OCI-M1 (cell line): ENCODE measurements around the gene DCC.

Experiments
- DNase-seq: peaks from one replicate; lab custom pipeline; 2025; lab: John Stamatoyannopoulos, UW

Gene DCC

DNA sequence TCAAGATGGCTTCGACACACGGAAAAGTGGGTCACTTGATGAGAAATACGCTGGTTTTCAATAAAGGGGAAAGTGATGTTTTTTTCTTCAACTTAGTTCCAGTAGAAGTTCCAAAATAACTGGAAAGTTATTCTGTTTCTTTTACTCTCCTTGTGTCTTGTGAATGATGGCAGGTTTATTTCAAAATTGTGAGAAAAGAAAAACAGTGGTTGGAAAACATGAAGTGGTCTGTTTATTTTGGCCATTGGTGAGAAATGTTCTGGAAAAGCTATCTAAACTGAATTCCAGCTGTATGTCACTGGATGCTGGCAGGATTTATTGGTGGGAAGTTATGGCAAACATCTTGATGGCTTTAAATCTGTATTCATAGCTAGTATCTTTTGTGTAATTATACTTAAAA, 484.1 kb downstream of the DCC start:
- DNase-seq: no peak

DNA sequence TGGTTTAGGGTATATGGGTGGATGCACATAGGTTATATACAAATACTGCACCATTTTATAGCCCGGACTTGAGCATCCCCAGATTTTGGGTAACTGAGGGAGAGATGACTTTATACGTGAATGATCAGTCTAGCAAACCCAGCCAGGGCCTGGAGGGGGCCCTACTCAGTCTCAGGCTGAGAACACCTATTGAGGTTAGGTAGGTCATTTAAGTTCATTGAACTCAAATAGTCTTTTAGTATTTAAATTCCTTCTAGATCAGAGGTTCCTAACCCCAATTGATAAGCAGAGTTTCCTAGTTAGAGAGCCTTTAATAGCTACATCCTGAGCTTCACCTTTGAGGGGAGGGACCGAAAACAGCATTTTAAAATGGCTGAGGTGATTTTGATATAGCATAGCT, 487.0 kb downstream of the DCC start:
- DNase-seq: no peak

DNA sequence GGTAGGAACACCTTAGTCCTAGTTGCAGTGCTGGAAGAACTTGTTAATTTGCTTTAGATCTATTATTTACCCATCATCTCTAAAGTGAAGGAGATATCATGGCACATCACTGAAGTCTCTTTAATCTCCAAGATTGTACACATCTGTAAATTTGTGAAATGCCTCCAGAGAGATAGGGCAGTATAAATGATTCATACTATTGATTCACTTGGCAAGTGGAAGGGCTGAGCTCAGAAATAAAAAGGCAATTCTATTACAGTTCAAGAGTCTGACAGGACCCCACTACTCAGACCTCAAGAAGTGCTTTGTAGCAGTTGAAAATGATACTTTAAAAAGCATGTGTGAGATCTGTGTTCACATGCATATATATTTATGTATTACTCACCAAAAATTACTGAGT, 489.3 kb downstream of the DCC start:
- no peak for DNase-seq

DNA sequence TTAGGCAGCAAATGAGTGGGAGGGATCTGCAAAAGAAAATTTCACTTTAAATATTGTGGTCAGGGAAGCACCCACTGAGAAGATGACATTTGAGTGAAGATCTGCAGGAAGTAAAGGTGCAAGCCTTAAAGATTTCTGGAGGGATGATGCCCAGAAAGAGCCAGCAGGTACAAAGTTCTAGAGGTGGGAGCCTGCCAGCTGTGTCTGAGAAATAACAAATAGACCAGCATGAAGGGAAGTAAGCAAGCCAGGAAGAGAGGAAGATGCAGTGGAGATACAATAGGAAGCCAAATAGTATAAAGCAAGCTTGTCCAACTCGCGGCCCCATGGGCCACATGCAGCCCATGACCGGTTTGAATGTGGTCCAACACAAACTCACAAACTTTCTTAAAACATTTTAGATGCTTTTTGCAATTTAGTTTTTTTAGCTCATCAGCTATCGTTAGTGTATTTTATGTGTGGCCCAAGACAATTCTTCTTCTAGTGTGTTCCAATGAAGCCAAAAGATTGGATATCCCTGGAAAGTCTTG, 489.9 kb downstream of the DCC start:
- no peak for DNase-seq

DNA sequence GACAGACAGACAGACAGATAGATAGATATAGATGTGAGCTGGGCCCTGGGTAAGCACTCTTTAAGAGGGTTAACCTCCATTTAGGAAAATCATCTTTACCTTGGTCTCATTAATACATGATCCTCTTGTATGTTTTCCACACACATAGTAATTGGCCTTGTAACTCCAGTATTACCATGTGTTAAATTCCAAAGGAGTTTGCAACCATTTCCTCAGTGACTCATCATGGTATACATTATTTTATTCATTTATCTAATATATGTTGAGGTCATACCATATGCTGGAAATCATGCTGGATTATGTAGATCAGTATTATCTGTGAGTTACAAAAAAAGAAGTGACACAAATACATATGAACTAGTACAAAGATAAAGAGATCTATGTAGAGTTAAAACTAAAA, 504.3 kb downstream of the DCC start:
- no peak for DNase-seq

DNA sequence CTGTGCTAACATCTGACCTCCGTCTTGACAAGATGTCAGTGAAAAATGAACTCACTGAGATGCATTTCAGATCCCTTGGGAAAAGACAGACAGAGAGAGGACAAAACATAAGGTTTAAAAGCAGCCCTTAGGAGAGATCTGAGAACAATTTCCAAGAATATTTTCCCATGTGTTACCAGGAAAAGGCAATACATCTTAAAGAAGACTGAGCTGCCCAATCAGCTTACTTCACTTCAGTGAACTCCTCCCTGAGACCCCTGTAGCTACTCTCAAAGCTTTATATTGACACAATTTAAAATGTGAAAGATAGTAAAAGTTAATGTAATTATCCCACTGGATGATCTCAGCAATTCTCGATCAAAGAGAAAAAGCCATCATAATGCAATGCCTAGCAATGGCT, 505.0 kb downstream of the DCC start:
- DNase-seq: no peak

DNA sequence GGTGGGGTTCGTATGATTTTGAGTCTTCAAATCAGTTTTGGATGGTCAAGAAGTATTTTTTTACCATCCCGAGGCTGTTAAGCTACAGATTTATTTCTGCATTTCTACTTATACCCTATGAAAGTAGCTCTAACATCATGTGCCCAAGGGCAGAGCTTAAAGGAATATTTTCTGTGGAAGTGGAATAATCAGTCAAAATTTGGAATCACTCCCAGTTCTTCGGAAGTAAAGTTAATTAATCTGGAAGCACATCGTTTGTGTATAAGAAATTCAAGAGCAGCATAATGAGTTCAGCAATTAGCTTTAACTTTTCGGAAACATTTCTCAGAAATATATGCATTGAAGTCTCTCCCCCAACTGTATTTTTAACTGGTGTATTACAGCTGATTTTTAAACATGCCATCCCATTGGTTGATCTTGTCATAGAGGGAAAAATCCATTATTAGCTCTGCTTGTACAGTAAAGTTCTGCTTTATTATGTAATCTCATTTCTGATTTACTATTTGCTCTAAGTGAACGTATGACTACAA, 510.1 kb downstream of the DCC start:
- no peak for DNase-seq

DNA sequence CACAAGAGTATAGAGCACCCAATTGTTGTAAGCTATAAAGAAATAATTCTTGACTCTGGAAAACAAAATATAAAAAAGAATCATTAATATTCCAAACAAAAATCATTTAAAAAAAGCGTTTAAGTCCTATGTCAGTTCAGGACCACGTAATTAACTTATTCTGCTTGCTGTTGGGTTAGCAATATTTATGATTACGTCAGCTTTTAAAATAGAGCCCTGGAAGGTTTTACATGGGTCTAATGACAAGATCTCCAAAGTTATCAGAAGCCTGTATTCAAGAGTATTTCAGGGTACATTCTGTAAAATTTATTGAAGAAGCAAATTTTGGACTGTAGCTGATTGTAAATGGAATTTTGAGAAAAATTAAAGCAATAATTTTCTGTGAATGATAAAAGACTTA, 521.6 kb downstream of the DCC start:
- no peak for DNase-seq

DNA sequence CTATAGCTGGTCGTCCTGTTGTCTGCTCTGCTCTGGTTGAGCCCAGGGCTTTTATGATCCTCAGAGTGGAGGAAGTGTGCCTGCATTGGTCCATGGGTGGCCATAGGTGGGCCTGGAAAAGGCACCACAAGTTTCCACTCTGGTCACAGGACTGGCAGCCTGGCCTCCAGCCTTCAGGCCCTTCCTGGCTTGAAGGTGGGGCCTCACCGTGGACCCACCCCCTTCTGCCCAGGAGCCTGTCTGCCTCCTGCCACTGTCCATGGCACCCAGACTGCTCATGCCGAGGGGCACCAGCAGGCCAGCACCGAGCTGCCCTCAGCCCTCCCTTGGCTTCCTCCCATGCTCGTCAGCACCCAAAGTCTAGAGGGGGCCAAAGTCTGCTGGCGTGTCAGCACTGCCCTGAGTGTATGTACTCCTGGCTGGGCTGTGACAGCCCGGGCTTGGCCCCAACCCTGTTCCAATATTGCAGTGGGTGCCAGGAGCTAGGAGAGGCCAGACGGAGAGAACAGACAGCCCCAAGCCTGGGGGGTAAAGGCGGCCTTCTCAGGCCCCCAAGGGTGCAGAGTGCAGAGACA, 529.4 kb downstream of the DCC start:
- no peak for DNase-seq

DNA sequence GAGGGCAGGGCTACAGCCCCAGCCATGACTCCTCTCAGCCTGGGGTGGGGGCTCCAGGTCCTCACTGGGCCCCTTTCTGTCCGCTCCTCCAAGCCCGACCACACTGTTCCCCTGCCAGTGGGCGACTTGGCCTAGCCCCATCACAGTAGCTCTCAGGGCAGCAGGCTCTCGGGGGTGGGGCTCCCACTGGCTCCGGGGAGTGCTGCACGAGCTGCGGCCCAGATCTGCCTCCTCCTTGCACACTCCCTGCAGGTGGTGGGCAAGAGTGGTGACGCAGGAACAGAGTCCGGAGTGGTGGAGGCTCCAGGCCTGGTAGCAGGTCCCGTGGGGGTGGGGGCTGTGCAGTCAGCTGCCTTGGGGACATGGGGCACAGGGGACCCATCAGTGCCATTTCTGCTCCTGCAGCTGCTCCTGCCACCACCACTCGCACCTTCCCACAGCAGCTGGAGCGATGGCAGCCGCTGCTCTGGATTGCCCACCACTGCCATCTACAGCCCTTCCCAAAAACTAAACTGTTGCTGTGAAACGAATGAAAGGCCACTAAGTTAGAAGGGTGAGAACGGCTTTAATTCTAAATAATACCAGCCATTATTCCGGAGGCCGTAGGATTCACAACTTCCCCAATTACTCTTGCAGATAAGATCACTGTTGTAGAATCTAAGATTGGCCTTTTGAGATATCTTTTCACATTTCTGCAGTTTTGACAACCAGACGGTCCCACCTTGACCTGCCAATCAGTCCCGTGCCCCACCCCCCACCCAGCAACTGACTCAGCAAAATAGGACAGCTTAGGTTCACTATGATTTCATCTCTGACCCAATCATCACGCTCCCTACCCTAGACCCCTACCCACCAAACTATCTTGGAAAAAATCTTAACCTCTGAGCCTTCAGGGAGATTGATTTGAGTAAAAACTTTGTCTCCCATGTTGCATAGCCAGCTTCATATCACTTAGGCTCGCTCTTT, 530.2 kb downstream of the DCC start:
- DNase-seq: no peak

DNA sequence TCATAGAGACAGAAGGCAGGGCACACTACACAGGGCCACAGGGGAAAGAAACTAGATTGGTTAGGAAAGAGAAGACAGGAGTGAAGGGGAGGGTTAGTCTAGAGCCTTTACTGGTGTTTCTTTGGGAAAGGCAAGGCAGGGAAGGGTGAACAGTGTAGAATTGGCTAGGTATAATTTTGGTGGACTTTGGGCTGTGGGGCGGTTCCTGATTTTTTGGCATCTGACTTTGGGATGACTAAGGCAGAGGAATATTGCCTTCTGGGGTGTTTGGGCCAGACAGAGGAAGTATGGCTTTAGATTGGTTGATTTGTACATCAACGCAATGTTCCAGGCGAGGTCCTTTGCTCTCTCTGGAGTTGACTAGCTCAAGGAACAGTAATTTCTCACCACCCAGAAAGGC, 534.8 kb downstream of the DCC start:
- DNase-seq: no peak

DNA sequence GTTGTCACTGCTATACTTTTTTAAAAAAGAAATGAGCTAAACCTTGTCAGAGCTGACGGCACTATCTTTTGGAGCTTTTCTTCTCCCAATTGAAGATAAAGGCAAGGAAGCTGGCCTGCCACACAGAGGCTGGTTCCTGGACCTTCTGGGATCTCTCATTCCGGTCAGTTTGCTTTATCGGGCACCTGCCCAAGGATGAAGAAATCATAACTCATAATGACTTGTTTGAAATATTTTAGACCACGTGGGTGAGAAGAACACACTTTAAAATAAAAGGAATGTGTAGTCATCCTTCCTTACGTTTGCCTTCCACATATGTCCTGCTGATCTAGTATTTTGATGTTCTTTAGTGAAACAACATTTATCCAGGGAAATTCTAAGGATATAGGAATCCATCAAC, 535.7 kb downstream of the DCC start:
- DNase-seq: no peak

DNA sequence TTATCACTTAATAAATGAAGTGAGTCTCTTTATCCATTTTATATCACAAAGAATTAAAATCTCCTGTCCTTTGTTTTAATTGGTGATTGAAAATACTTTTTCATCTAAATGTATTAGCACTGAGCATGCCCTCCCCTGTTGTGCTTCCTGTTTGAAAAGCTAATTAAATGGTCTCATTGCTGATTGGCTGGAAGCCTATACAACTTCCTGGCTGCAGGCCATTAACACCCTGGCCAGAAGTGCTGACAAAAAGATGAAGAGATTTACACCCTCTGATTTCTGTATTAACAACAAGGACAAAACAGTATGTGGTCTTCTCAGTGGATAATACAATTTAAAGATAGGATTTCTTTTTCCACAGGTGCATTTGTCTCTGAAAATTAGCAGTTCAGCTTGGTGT, 548.0 kb downstream of the DCC start:
- peak; percentile 72 for DNase-seq

DNA sequence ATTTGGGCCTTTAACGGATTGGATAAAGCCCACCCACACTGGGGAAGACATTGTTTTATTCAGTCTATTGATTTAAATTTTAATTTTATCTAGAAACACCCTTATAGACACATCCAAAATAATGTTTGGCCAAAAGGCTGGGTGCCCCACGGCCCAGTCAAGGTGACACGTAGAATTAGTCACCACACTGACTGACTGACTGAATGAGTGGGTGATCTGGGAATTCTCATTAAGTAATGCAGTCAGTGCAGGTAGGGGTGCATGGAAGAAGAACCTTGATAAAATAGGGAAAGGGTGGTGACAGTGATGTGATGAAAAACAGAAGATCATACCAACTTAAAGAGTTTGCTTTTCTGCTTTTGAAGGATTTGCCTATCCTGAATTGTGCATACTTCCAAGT, 554.8 kb downstream of the DCC start:
- DNase-seq: no peak

DNA sequence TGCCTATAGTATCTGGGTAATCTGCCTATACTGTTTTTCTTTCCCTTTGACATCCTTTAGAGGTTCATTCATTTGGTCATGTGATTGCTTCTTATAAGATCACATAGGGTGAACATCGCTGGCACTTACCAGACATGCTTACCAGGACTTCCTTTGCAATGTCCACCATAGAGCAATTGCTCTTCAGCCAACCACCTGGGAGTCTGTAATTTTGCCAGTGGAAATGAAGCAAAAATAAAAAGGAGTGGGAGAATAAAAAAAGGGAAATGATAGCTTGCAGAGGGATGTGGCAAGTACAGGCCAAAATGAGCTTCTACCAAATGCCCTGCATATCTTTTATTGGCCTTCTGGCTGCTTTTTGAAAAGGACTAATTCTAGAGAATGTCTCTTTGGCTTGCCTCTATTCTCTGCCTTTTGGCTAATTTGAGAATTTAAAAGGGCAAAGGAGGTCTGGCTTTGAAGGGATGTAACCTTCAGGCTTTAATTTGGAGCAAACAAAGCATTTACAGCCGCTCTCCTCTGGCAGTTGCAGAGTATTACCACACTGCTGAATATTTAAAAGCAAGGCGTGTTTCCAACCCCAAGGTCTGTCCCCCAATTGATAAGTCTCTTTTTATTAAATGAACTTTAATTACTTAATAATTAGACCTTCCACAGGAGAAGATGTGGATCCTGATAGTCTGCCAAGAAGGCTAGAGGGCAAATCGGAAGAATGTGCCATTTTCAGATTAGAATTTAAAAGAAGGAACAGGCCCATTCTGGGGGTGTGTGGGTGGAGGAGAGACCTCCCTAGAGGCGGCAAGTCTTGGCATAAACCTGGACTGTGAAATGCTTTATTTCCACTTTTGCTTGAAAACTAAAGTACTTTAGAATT, 557.9 kb downstream of the DCC start:
- DNase-seq: no peak

DNA sequence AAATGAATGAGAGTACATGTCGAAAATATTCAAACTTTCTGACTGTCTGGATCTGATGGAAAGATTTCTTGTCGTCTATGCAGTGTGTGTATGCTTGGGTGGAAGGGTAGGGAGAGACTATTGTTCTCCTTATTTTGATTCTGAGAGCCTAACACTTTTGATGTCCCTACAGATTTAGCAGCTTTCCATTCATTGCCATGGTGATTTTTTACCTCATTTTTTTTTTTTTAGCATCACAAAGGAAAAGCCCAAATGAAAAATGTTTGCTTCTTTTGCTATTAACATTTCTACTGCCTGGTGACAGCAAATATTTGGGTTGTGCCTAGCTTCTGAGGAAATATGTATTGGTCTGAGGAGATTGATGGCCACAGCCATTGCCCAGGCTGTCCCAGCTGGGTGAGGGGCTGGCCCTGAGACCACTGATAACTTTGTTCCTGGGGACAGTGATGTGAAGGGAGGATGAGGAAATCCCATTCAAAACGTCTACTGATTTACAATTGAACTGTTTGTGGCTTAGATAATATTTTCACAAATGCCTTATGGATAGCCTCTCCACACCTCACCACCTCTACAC, 558.6 kb downstream of the DCC start:
- DNase-seq: no peak

DNA sequence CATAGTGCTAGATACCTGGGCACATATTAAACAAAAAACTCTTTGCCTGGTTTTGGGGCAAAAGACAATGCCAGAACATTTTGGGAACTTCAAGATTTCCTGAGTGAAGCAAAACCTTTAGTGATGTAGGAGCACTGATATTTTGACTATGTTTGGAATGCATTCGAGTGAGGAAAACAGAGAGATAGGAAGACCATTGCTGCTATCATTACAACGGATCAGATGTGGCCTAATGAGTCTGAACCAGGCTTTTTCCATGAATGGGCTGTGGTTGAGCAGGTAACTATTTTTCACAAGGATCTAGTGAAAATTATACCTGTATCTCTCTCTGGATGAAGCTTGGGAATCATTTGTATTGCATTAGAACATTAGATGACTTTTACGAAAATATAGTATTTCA, 562.2 kb downstream of the DCC start:
- DNase-seq: no peak

DNA sequence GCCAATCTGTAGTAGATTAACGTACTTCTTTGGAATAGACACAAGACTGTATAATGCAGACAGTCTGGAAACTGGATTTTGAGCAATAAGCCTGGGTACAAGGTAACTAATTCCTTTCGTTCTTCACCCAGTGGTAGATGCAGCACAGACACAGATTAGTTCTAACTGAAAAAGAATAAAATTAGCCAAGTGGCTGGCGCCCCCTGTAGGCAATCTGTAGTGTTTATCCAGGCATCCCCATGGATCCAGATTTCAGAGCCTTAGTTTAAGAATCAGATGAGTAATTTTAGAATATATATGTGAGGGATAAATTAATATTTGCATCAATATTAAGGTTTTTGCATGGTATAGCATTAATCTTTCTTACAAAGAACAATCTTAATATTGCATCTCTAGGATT, 563.9 kb downstream of the DCC start:
- peak; percentile 78 for DNase-seq

DNA sequence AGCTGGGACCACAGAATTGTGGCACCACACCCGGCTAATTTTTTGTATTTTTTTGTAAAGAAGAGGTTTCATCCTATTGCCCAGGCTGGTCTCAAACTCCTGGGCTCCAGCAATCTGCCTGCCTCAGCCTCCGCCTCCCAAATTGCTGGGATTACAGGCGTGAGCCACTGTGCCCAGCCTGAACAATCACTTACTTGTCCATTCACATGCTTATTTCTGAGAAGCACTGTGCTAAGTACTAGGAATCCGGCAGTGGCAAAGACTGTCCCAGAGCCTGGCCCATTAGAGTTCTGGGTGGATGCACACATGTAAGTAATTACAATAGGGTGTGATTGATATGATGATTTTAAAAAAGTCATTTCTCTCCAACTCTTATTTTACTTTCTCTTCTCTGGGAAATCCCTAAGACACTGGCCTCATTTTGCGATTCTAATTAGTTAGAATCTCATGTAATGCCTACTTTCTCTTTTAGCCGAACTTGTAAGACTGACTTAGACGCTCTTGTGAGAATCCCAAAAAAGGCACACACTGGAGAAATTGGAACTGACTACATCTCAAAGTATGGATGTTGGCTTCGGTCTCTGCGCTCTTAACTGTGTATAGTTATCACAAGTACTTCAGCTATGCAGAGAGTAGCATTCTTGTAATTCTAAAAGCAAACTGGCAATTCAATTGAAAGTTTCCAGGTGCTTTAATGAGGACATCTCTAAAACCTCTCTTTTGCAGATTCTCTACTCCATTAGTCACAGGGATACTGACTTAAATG, 567.7 kb downstream of the DCC start:
- no peak for DNase-seq

DNA sequence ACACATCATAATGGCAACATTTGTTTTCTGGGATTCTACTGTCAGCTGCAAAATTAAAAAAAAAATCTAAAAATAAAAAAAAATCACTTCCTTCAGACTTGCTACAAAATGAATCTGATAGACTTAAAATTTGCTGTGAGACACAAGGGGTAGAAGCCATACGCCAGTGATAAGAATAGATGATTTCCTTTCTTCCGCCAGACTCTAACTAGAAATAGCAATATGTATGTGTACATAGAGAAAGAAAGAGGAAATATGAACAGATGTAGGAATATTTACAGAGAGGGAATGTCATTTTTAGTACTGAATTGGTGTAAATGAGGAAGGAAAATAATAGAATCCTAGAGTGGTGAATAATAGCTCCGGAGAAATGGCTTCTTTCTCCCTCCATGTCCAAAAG, 574.2 kb downstream of the DCC start:
- DNase-seq: no peak

DNA sequence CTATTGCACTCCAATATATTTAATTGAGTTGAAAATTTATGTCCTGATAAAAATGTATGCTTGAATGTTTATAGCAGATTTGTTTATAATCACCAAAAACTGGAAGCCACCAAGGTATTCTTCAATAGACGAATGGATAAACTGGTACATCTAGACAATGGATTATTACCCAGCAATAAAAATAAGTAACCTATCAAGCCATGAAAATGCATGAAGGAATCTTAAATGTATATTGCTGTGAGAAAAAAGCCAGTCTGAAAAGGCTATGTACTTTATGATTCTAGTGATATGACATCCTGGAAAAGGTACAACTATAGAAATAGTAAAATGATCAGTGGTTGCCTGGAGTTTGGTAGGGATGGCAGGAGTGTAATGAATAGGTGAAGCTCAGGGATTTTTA, 580.7 kb downstream of the DCC start:
- DNase-seq: no peak
